Adrenal gland (tissue), 5 donors: ENCODE results near the gene RPS6KA1.

Source experiments
- POLR2A ChIP-seq, 2 donors: fragments of 450-650 bp; IDR thresholded peaks; one replicate each; pipeline ENCODE4 v1.6.1; 2017; ENCODE audit warnings: antibody characterized with exemption in 2 of 2, mild to moderate bottlenecking in 2 of 2, moderate library complexity in 1 of 2
- TF ChIP-seq, protein P1 (sequence below), 6 experiments: fragments of 450-650 bp in 4 of 6; fragments of 200-600 bp in 2 of 6; sonication (generic) in 1 of 6; IDR thresholded peaks; 1 replicate in 5 of 6; 2 replicates in 1 of 6; pipeline versions ENCODE4 v1.5.1 to v1.8.0; 2016 to 2021; ENCODE audit warnings: antibody characterized with exemption in 6 of 6, mild to moderate bottlenecking in 2 of 6, moderate library complexity in 1 of 6
- donor health status: DM: no; HTN: no; CAD: no.

GRCh38 chr1:26518355-26518754 lies 11.2 kb upstream of the RPS6KA1 start:
- TF ChIP-seq, protein P1, sequence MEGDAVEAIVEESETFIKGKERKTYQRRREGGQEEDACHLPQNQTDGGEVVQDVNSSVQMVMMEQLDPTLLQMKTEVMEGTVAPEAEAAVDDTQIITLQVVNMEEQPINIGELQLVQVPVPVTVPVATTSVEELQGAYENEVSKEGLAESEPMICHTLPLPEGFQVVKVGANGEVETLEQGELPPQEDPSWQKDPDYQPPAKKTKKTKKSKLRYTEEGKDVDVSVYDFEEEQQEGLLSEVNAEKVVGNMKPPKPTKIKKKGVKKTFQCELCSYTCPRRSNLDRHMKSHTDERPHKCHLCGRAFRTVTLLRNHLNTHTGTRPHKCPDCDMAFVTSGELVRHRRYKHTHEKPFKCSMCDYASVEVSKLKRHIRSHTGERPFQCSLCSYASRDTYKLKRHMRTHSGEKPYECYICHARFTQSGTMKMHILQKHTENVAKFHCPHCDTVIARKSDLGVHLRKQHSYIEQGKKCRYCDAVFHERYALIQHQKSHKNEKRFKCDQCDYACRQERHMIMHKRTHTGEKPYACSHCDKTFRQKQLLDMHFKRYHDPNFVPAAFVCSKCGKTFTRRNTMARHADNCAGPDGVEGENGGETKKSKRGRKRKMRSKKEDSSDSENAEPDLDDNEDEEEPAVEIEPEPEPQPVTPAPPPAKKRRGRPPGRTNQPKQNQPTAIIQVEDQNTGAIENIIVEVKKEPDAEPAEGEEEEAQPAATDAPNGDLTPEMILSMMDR (IDR thresholded peaks at IDR 0.05), result no peak
- no peak for TF ChIP-seq POLR2A (IDR thresholded peaks at IDR 0.05)
